Stimulated activated effector memory CD8-positive, alpha-beta T cell treated with anti-CD3 and anti-CD28 coated beads, Interleukin-12 subunit alpha, Interleukin-12 subunit beta, amount 100 ng/mL, for 72 hours (primary cell): ENCODE data around the gene NFATC2IP.
A peak's percentile ranks its signal among the peaks of the same experiment; 100 is the strongest.
"Not testable (repeated sequence)": the region's sequence is repeated elsewhere in the genome, so short reads cannot be mapped to it uniquely, and the experiment has no call there.

Source experiments
- ATAC-seq: fragments of 150-1000 bp; cut with Tn5 transposase; 2 replicates; pipeline ENCODE4 v1.10.0; 2021
- DNase-seq, 2 donors: peaks; one replicate each; pipeline ENCODE4 v3.0.0; 2021 to 2022; ENCODE audit warnings: low spot score in 2 of 2
- H3K27ac Mint-ChIP-seq: one replicate; pipeline ENCODE4 v1.8.0; 2022; ENCODE audit warnings: mild to moderate bottlenecking, mixed read lengths
- H3K36me3 Mint-ChIP-seq: one replicate; pipeline ENCODE4 v1.8.0; 2022; ENCODE audit warnings: mild to moderate bottlenecking, mixed read lengths
- H3K4me1 Mint-ChIP-seq: one replicate; pipeline ENCODE4 v1.8.0; 2022; ENCODE audit warnings: mixed read lengths
- H3K4me3 Mint-ChIP-seq: one replicate; pipeline ENCODE4 v1.8.0; 2022; ENCODE audit warnings: mild to moderate bottlenecking, mixed read lengths
- H3K9me3 Mint-ChIP-seq: one replicate; pipeline ENCODE4 v1.8.0; 2022; ENCODE audit warnings: mixed read lengths

NFATC2IP gene

DNA sequence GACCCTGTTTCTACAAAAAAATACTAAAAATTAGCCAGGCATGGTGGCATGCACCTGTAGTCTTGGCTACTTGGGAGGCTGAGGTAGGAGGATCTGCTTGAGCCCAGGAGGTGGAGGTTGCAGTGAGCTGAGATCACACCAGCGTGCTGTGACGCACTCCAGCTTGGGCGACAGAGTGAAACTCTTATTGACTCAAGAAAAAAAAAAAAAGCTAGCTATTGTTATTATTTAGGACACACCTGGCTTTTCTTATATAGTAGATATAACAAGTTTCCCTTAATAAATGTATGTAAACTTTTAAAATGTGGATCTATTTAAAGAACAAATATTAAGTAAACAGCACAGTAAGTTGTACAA is 27.5 kb upstream of the NFATC2IP start:
- Mint-ChIP-seq H3K4me3 (peak overlapping the region; percentile 95), H3K4me1 (peaks cover 32% of the 10 kb centered on the region), H3K36me3 (peaks cover 81% of the 10 kb centered on the region), H3K27ac (peak overlapping the region; percentile 85), H3K9me3 (no peaks in the 10 kb centered on the region)
- no peak for DNase-seq
- no peak for ATAC-seq

DNA sequence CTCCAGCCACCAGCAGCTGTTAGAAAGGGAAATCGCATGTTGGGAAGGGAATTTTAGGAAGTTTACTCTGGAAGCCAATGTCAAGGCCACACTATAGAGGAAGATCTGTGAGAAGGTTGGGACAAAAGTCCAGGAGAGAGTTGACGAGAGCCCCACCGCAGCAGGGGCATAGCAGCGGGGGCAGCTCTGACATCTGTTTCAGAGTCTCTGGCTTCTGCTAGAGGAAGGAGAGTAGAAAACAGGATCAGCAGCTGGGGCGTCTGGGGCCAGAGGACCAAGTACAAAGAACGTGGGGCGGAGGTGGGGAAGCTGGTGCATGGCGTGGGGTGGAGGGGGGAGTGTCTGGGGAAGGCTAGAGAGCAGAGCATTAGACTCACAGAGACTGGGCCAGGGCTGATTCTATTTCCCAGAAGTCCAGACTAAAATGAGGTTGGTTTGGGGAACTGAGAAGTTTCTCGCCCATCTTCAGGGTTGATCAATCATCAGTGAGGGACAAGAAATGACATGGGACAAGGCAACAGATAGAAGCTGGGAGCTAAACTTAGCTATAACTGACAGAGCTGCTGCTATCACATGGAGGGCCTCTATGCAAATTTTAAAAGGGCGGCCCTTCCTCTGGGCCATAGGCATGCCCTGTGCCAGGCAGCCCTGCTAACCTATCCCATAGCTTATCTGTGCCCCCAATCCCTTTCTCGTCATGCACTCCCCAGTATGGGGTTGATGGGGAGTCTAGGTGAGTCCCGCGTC is 26.9 kb upstream of the NFATC2IP start:
- Mint-ChIP-seq H3K36me3 (peaks cover 75% of the 10 kb centered on the region), H3K4me3 (peak overlapping the region; percentile 95), H3K9me3 (no peaks in the 10 kb centered on the region), H3K27ac (peak overlapping the region; percentile 85), H3K4me1 (peaks cover 32% of the 10 kb centered on the region)
- ATAC-seq (no peak), DNase-seq (no peak)

DNA sequence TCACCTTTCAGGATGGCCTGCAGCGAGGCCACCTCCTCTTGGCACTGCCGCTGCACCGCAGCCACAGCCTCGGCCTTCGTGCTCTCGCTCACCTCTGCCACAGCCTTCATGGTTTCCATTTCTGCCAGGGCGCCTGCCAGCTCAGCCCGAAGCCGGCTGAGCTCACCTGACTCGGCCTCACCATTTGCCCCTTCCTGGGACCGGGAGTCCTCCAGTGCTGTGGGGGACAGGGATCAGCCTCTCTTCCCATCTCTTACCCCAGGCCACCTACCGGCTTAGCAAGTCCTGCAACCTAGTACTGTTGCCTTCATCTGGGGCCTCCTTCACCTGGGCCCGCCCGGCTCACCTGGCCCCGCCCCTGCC is 26.4 kb upstream of the NFATC2IP start:
- Mint-ChIP-seq H3K27ac (peak overlapping the region; percentile 98), H3K9me3 (no peaks in the 10 kb centered on the region), H3K4me3 (peak overlapping the region; percentile 95), H3K4me1 (peaks cover 32% of the 10 kb centered on the region), H3K36me3 (peaks cover 69% of the 10 kb centered on the region)
- no peak for ATAC-seq
- no peak for DNase-seq

DNA sequence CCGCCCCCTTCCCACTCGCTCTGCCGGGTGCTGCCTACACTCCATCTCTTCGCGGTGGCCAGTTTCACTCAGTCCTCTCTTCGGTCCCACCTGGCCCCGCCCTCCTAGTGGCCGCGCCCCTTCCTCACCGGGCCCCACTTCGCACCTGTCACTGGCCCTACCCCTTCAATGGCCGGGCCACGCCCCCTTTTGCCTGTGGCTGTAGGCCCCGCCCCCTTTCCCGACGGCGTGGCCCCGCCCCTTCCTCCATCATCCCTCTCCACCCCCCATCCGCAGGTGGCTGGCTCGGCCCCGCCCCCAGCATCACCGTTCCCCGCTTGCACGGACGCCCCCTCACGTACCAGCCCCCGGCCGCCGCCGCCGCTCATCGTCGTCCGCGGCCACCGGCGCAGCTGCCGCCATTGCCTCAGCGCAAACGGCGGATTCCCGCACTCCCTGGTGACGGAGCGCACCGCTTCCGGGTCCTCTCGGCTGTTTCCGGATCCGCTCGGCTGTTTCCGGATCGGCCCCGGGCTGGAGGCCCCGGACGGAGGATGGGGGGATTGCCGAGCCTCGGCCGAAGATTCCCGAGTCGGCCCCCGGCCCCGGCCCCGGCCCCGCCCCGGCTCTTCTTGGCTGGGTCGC is 25.9 kb upstream of the NFATC2IP start, which contains the start of gene RABEP2:
Gene RABEP2 (minus strand): TSS at position 477 of the 624 bp plus-strand sequence. CDS start 75 bp downstream, at position 402.
- Mint-ChIP-seq H3K4me1 (peaks cover 32% of the 10 kb centered on the region), H3K4me3 (peak within 1 kb of the TSS; percentile 95), H3K36me3 (peaks cover 64% of the 10 kb centered on the region), H3K27ac (peak within 1 kb of the TSS; percentile 98), H3K9me3 (no peaks in the 10 kb centered on the region)
- DNase-seq (peak; percentile 100), ATAC-seq (peak; percentile 89)

DNA sequence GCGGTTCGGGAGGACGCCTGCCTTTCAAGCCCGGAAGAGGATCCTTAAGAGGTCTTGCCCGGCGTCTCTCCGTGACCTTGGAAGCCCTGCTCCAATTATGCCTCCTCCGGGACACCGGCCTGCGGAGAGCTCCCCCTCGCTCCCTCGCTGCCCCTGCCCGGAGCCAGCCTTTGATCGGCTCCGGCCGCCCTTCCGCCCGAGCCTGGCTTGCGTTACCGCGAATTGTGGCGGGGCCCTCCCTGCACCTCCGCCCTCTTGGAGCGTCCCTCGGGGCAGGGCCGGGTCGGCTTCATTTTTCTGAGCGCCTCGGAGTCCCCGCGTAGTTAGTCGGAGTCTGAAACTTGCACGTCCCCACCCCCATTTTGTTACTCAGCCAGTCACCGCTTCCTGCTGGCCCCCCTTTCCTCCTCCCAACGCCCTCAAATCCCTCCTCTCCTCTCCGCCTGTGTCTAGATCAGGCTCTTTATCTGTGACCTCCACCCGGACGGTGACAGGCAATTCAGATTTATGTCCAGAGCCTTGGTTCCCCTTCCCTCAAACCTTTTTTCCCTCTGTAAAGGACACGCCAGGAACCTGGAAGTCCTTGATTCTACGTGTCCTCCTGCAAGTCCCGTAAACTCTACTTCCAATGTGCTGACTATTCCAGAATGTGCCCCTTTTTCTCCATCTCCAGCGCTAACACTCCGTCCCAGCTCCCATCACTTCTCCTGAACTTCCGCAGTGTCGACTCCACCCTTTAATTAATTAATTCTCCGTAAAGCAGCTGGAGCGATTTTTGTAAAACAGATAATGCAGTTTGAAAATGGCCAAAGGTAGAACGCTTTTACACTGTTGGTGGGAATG is 25.1 kb upstream of the NFATC2IP start:
- ATAC-seq (peak; percentile 85), DNase-seq (peak in 1 of 2 donors; percentile 93)
- Mint-ChIP-seq H3K36me3 (peaks cover 58% of the 10 kb centered on the region), H3K4me1 (peaks cover 37% of the 10 kb centered on the region), H3K4me3 (peak overlapping the region; percentile 95), H3K27ac (peak overlapping the region; percentile 98), H3K9me3 (no peaks in the 10 kb centered on the region)

DNA sequence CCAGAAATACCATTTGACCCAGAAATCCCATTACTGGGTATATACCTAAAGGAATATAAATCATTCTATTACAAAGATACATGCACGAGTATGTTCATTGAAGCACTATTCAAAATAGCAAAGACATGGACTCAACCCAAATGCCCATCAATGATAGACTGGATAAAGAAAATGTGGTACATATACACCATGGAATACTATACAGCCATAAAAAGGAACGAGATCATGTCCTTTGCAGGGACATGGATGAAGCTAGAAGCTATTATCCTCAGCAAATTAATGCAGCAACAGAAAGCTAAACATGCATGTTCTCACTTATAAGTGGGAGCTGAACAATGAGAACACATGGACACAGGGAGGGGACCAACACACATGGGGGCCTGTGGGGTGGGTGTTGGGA is 24.5 kb upstream of the NFATC2IP start:
- Mint-ChIP-seq H3K4me3 (peak overlapping the region; percentile 95), H3K36me3 (peaks cover 51% of the 10 kb centered on the region), H3K27ac (peak overlapping the region; percentile 98), H3K4me1 (peaks cover 39% of the 10 kb centered on the region)
- ATAC-seq, DNase-seq, H3K9me3 Mint-ChIP-seq: not testable (repeated sequence)

DNA sequence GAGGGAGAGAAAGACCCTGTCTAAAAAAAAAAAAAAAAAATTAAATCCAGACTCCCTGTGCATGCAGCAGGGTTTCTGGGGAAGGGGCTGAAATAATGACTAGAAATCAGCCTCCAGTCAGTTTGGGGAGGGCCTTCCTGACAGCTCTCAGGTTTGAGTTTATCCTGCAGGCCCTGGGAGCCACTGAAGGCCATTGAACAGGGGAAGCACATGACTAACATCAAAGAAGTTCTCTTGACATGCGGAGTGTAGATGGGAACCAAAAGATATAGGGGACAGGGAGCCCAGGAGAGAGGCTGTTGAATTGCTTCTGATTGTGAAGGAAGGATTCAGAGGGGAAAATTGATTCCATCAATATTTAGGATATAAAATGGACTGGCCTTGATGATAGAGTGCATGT is 22.9 kb upstream of the NFATC2IP start:
- H3K36me3 Mint-ChIP-seq = peaks cover 36% of the 10 kb centered on the region
- H3K4me1 Mint-ChIP-seq = peaks cover 37% of the 10 kb centered on the region
- no peak for DNase-seq
- no peak overlapping the region for H3K4me3 Mint-ChIP-seq
- no peak for ATAC-seq
- no peaks in the 10 kb centered on the region for H3K9me3 Mint-ChIP-seq
- H3K27ac Mint-ChIP-seq = no peak overlapping the region

DNA sequence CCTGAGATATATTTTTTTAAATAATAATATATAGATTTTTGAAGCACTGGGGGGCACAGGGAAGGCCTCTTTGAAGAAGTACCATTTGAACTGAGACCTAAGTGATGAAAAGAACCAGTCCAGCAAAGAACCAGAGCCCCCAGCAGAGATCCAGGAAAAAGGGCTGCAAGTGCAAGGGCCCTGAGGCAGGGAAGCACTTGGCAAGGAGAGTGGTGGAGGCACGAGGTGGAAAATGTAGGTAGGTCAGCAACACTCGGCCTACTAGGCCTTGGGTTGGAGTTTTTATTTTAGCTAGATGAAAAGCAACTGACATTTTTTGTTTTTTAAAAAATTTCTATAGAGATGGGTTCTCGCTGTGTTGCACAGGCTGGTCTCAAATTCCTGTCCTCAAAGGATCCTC is 20.5 kb upstream of the NFATC2IP start:
- DNase-seq (no peak), ATAC-seq (no peak)
- no peak overlapping the region for H3K4me3 Mint-ChIP-seq
- H3K27ac Mint-ChIP-seq = peak overlapping the region; percentile 96
- peaks cover 12% of the 10 kb centered on the region for H3K36me3 Mint-ChIP-seq
- H3K4me1 Mint-ChIP-seq = peaks cover 24% of the 10 kb centered on the region
- H3K9me3 Mint-ChIP-seq = no peaks in the 10 kb centered on the region

DNA sequence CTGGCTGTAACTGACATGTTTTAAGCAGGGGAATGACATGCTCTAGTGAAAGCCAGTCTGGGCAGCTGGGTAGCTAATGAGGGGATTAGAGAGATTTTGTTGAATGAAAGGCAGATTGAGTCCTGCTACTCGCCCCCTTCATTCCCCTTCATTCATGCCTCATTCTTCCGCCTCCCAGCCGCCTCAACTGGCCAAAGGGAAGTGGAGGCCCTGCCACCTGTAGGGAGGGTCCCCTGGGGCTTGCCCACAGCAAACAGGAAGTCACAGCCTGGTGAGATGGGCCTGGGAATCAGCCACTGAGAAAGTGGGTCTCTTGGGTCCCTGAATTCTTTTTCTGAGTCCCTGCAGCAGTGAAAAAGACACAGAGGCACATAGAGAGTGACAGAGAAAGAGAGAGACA is 20.1 kb upstream of the NFATC2IP start:
- Mint-ChIP-seq H3K4me1 (peaks cover 28% of the 10 kb centered on the region), H3K36me3 (peaks cover 8% of the 10 kb centered on the region), H3K4me3 (peak overlapping the region; percentile 33), H3K27ac (peak overlapping the region; percentile 96), H3K9me3 (no peaks in the 10 kb centered on the region)
- DNase-seq (no peak), ATAC-seq (peak; percentile 54)

DNA sequence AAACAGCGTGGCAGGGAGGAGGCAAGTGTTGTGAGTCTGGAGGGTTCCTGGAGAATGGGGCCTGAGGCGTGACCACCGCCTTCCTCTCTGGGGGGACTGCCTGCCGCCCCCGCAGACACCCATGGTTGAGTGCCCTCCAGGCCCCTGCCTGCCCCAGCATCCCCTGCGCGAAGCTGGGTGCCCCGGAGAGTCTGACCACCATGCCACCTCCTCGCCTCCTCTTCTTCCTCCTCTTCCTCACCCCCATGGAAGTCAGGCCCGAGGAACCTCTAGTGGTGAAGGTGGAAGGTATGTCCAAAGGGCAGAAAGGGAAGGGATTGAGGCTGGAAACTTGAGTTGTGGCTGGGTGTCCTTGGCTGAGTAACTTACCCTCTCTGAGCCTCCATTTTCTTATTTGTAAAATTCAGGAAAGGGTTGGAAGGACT is 18.9 kb upstream of the NFATC2IP start, which contains the start of gene CD19:
Gene CD19 (plus strand): TSS at position 171 of the 425 bp plus-strand sequence. CDS start 30 bp downstream, at position 201.
- ATAC-seq (no peak), DNase-seq (no peak)
- Mint-ChIP-seq H3K36me3 (peaks cover 16% of the 10 kb centered on the region), H3K4me1 (peaks cover 32% of the 10 kb centered on the region), H3K27ac (peak within 1 kb of the TSS; percentile 96), H3K9me3 (peaks cover 3% of the 10 kb centered on the region), H3K4me3 (peak within 1 kb of the TSS; percentile 33)

DNA sequence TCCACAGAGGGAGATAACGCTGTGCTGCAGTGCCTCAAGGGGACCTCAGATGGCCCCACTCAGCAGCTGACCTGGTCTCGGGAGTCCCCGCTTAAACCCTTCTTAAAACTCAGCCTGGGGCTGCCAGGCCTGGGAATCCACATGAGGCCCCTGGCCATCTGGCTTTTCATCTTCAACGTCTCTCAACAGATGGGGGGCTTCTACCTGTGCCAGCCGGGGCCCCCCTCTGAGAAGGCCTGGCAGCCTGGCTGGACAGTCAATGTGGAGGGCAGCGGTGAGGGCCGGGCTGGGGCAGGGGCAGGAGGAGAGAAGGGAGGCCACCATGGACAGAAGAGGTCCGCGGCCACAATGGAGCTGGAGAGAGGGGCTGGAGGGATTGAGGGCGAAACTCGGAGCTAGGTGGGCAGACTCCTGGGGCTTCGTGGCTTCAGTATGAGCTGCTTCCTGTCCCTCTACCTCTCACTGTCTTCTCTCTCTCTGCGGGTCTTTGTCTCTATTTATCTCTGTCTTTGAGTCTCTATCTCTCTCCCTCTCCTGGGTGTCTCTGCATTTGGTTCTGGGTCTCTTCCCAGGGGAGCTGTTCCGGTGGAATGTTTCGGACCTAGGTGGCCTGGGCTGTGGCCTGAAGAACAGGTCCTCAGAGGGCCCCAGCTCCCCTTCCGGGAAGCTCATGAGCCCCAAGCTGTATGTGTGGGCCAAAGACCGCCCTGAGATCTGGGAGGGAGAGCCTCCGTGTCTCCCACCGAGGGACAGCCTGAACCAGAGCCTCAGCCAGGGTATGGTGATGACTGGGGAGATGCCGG is 18.2 kb upstream of the NFATC2IP start:
- peaks cover 3% of the 10 kb centered on the region for H3K9me3 Mint-ChIP-seq
- DNase-seq (no peak), ATAC-seq (no peak)
- peaks cover 33% of the 10 kb centered on the region for H3K4me1 Mint-ChIP-seq
- peak overlapping the region; percentile 96 for H3K27ac Mint-ChIP-seq
- peak overlapping the region; percentile 33 for H3K4me3 Mint-ChIP-seq
- peaks cover 19% of the 10 kb centered on the region for H3K36me3 Mint-ChIP-seq

DNA sequence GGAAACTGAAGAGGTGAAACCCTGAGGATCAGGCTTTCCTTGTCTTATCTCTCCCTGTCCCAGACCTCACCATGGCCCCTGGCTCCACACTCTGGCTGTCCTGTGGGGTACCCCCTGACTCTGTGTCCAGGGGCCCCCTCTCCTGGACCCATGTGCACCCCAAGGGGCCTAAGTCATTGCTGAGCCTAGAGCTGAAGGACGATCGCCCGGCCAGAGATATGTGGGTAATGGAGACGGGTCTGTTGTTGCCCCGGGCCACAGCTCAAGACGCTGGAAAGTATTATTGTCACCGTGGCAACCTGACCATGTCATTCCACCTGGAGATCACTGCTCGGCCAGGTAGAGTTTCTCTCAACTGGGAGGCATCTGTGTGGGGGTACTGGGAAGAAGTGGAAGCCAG is 17.6 kb upstream of the NFATC2IP start:
- peaks cover 21% of the 10 kb centered on the region for H3K36me3 Mint-ChIP-seq
- peak overlapping the region; percentile 96 for H3K27ac Mint-ChIP-seq
- H3K4me3 Mint-ChIP-seq = peak overlapping the region; percentile 33
- DNase-seq (no peak), ATAC-seq (no peak)
- H3K4me1 Mint-ChIP-seq = peaks cover 33% of the 10 kb centered on the region
- H3K9me3 Mint-ChIP-seq = peaks cover 3% of the 10 kb centered on the region

DNA sequence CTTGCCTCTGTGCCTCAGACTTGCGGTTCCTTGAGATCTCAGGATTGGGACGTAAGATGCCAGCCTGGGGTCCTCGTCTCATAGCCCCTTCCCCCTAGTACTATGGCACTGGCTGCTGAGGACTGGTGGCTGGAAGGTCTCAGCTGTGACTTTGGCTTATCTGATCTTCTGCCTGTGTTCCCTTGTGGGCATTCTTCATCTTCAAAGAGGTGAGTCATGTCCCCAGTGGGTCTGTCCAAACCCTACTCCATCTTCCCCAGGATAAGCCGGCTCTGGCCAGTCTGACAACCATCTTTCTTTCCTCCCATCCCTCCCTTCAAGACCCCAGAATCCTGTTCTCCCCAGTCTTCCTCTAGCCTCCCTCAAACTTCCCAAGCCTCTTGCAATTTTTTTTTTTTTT is 15.4 kb upstream of the NFATC2IP start:
- Mint-ChIP-seq H3K4me3 (peak overlapping the region; percentile 85), H3K36me3 (peaks cover 23% of the 10 kb centered on the region), H3K9me3 (peaks cover 3% of the 10 kb centered on the region), H3K4me1 (peaks cover 31% of the 10 kb centered on the region), H3K27ac (no peak overlapping the region)
- DNase-seq (no peak), ATAC-seq (no peak)

DNA sequence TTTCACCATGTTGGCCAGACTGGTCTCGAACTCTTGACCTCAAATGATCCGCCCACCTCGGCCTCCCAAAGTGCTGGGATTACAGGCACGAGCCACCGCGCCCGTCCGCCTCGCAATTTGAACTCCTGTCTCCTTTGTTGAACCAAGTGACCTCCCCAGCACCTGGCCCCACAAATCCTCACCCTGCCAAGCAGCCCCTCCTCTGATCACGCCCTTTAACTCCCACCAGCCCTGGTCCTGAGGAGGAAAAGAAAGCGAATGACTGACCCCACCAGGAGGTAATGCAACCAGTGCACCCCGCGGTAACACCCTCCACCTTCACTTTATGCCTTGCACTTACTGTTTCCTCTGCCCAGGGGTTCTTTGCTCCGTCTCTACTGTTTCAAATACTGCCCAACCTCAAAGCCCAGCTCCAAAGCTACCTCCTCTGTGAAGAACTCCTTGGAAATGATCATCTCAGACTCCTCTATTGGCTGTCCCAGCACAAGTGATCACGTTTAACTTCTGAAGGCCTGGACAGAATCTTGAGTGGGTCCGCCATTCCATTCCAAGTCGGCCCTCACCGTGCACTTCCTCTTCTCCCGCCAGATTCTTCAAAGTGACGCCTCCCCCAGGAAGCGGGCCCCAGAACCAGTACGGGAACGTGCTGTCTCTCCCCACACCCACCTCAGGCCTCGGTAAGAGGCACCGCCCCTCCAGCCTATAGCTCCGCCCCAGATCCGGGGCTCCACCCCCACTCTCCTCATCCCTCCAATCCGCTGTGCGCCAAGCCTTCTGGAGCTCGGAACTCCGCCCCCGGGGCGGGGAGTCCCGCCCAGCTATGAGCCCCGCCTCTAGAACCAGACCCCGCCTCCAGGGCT is 14.6 kb upstream of the NFATC2IP start:
- Mint-ChIP-seq H3K36me3 (peaks cover 23% of the 10 kb centered on the region), H3K27ac (peak overlapping the region; percentile 70), H3K9me3 (peaks cover 3% of the 10 kb centered on the region), H3K4me1 (peaks cover 23% of the 10 kb centered on the region), H3K4me3 (peak overlapping the region; percentile 85)
- ATAC-seq = peak; percentile 95
- DNase-seq = peak; percentile 81 to 92
